OCI-LY3 (cell line): ENCODE results near the gene FSIP1.

Experiments used
- EZH2phosphoT487 ChIP-seq: fragments of 200-600 bp; shearing (Covaris generic); IDR thresholded peaks from 2 replicates; pipeline ENCODE4 v1.6.1; 2018; ENCODE audit warnings: antibody characterized with exemption, mixed run types, low read depth
- TF ChIP-seq, protein P1 (sequence below): fragments of 200-600, 300-600 bp; sonication (generic); IDR thresholded peaks from 2 replicates; pipeline ENCODE4 v1.5.1; 2014; ENCODE audit warnings: antibody characterized with exemption, low read length, low read depth

DNA sequence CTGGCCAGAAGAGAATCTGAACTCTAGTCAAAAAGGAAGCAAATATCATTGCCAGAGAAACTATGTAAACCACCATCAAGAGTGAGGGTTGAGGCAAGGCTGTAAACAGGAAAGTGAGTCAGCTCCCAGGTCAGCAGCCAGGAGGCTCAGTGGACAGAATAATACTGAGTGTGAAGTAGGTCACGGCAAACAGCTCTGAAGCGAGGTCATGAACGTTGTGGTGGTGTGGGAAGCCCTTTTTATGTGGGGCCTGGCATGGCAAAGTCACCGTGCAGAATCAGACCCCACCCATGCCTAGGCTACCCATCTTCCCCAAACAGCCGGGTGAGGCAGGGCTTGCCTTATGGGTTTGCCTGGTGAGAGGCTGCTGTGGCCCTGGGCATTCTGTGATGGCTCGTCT is 157.8 kb downstream of the FSIP1 start:
- TF ChIP-seq, protein P1, sequence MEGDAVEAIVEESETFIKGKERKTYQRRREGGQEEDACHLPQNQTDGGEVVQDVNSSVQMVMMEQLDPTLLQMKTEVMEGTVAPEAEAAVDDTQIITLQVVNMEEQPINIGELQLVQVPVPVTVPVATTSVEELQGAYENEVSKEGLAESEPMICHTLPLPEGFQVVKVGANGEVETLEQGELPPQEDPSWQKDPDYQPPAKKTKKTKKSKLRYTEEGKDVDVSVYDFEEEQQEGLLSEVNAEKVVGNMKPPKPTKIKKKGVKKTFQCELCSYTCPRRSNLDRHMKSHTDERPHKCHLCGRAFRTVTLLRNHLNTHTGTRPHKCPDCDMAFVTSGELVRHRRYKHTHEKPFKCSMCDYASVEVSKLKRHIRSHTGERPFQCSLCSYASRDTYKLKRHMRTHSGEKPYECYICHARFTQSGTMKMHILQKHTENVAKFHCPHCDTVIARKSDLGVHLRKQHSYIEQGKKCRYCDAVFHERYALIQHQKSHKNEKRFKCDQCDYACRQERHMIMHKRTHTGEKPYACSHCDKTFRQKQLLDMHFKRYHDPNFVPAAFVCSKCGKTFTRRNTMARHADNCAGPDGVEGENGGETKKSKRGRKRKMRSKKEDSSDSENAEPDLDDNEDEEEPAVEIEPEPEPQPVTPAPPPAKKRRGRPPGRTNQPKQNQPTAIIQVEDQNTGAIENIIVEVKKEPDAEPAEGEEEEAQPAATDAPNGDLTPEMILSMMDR = no peak
- no peak for TF ChIP-seq EZH2phosphoT487
